Endodermal cell (in vitro differentiated cells): ENCODE data around the gene GNG12. TPM values are rescaled to one million over a fixed set of nuclear protein-coding genes. Genes with fewer than 3 reads are reported as not detected.

Source experiments
- DNase-seq: peaks from one replicate; pipeline ENCODE4 v3.0.0-alpha.2; 2017
- H3K27ac ChIP-seq: 2 replicates; pipeline ENCODE4 v1.5.1; 2013; ENCODE audit warnings: mild to moderate bottlenecking, low read depth, low read length, moderate library complexity
- H3K27me3 ChIP-seq: 2 replicates; pipeline ENCODE4 v1.6.1; 2013; ENCODE audit warnings: mild to moderate bottlenecking, low read length, moderate library complexity; ENCODE audit not compliant: insufficient read depth, control insufficient read depth, poor library complexity, severe bottlenecking
- H3K36me3 ChIP-seq: 2 replicates; pipeline ENCODE4 v1.7.0; 2013; ENCODE audit warnings: mild to moderate bottlenecking, low read length, moderate library complexity; ENCODE audit not compliant: control insufficient read depth, insufficient read depth
- H3K4me1 ChIP-seq: one replicate; pipeline ENCODE4 v1.7.0; 2013; ENCODE audit warnings: low read length; ENCODE audit not compliant: control insufficient read depth, insufficient read depth
- H3K4me3 ChIP-seq: 2 replicates; pipeline ENCODE4 v1.5.1; 2013; ENCODE audit warnings: mild to moderate bottlenecking, low read length, moderate library complexity
- H3K9ac ChIP-seq: 2 replicates; pipeline ENCODE4 v1.6.1; 2013; ENCODE audit warnings: mild to moderate bottlenecking, low read length, moderate library complexity; ENCODE audit not compliant: poor library complexity, severe bottlenecking; ENCODE audit errors: extremely low read depth
- H3K9me3 ChIP-seq: 2 replicates; pipeline ENCODE4 v1.6.1; 2013; ENCODE audit warnings: mild to moderate bottlenecking, low read length, moderate library complexity; ENCODE audit not compliant: control insufficient read depth
- H3K27ac Mint-ChIP-seq: 2 replicates; pipeline ENCODE4 v1.8.0; 2020; ENCODE audit warnings: mixed read lengths
- H3K27me3 Mint-ChIP-seq: 2 replicates; pipeline ENCODE4 v1.8.0; 2021; ENCODE audit warnings: mild to moderate bottlenecking, mixed read lengths; ENCODE audit not compliant: insufficient read depth
- H3K36me3 Mint-ChIP-seq: 2 replicates; pipeline ENCODE4 v1.8.0; 2020; ENCODE audit warnings: low read depth, mixed read lengths
- H3K4me1 Mint-ChIP-seq: 2 replicates; pipeline ENCODE4 v1.8.0; 2020; ENCODE audit warnings: mixed read lengths
- H3K4me3 Mint-ChIP-seq: 2 replicates; pipeline ENCODE4 v1.8.0; 2020; ENCODE audit warnings: mild to moderate bottlenecking, moderate library complexity, mixed read lengths
- H3K9me3 Mint-ChIP-seq: 2 replicates; pipeline ENCODE4 v1.8.0; 2020; ENCODE audit warnings: mild to moderate bottlenecking, mixed read lengths
- WGBS, 2 experiments: methylation state at CpG; one replicate each; pipeline versions ENCODE4 v1.1.5 to v1.1.7; 2013; ENCODE audit warnings: missing lambda C conversion rate in 2 of 2, mixed read lengths in 1 of 2; ENCODE audit not compliant: insufficient coverage in 1 of 2, insufficient read length in 1 of 2; 5-methylcytosine and 5-hydroxymethylcytosine counted together
- total RNA-seq, 2 donors: library from RNA; stranded (reverse); fragmentation: NEBNext Ultra II Directional in 1 of 2; extraction: Animal tissue kit (Norgen Biotek cat#: 25700) in 1 of 2; gene quantifications; 2 replicates in 1 of 2; 3 replicates in 1 of 2; pipeline ENCODE4 v1.2.1, GENCODE V29; 2021
- TF ChIP-seq, protein P1 (sequence below): fragments of 200-600 bp; sonication (generic); conservative IDR thresholded peaks from 2 replicates; pipeline ENCODE4 v1.5.0; 2021; ENCODE audit warnings: antibody characterized with exemption, mild to moderate bottlenecking

The GNG12 gene
- total RNA-seq, 2 donors from 2014 or later = 7.7 to 9.2 TPM

DNA sequence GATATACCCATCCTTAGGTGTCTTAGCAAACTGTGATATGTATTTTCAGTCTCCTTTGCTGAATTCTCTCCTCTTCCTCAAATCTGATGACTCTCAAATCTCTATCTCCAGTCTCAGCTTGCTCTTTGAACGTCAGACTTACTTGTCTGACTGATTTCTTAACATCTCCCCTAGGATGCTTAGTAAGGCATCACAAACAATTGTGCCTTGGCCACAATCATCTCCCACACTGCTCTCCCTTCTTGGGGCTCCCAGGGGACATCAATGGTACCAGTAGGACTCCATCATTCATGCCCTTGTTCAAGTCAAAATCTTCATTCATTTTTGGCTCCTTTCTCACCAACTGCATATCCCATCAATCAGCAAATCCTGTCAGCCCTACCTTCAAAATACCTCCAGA is 42.0 kb downstream of the GNG12 start:
- H3K9me3 Mint-ChIP-seq = no peaks in the 10 kb centered on the region
- Histone ChIP-seq H3K27me3 (no peaks in the 10 kb centered on the region), H3K4me3 (no peak overlapping the region), H3K9me3 (no peaks in the 10 kb centered on the region), H3K9ac (no peak overlapping the region), H3K27ac (no peak overlapping the region), H3K36me3 (no peaks in the 10 kb centered on the region), H3K4me1 (no peaks in the 10 kb centered on the region)
- DNase-seq = no peak
- H3K36me3 Mint-ChIP-seq = no peaks in the 10 kb centered on the region
- no peak overlapping the region for H3K4me3 Mint-ChIP-seq
- H3K27ac Mint-ChIP-seq = no peak overlapping the region
- H3K27me3 Mint-ChIP-seq = no peaks in the 10 kb centered on the region
- 55 to 63% methylated on average over 1 of the region's 1 CpG for WGBS, 2 experiments
- H3K4me1 Mint-ChIP-seq = peaks cover 14% of the 10 kb centered on the region
- TF ChIP-seq, protein P1, sequence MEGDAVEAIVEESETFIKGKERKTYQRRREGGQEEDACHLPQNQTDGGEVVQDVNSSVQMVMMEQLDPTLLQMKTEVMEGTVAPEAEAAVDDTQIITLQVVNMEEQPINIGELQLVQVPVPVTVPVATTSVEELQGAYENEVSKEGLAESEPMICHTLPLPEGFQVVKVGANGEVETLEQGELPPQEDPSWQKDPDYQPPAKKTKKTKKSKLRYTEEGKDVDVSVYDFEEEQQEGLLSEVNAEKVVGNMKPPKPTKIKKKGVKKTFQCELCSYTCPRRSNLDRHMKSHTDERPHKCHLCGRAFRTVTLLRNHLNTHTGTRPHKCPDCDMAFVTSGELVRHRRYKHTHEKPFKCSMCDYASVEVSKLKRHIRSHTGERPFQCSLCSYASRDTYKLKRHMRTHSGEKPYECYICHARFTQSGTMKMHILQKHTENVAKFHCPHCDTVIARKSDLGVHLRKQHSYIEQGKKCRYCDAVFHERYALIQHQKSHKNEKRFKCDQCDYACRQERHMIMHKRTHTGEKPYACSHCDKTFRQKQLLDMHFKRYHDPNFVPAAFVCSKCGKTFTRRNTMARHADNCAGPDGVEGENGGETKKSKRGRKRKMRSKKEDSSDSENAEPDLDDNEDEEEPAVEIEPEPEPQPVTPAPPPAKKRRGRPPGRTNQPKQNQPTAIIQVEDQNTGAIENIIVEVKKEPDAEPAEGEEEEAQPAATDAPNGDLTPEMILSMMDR = no peak

DNA sequence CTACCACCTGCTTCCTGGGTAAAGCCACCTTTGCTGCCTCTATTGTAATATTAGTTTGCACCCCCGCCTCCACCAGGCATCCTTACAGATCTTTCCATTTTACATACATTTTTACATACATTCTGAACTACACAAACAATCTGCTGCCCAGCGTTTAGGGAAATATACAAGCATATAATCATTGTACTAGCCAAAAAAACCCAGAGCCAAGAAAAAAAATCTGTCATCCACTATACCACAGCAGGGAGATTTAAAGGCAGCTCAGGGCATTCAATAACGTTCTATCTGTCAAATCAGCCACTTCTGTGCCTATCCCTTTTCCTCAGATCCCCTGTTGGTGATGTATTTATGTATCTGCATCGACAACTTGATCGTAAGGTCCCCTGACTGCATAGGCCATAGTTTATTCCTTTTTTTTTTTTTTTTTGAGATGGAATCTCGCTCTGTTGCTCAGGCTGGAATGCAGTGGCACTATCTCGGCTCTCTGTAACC is 43.0 kb downstream of the GNG12 start:
- Histone ChIP-seq H3K9ac (no peak overlapping the region), H3K9me3 (no peaks in the 10 kb centered on the region), H3K4me1 (no peaks in the 10 kb centered on the region), H3K4me3 (no peak overlapping the region), H3K27ac (no peak overlapping the region), H3K27me3 (no peaks in the 10 kb centered on the region), H3K36me3 (no peaks in the 10 kb centered on the region)
- Mint-ChIP-seq H3K27ac (no peak overlapping the region), H3K27me3 (no peaks in the 10 kb centered on the region), H3K4me1 (peaks cover 14% of the 10 kb centered on the region), H3K4me3 (no peak overlapping the region), H3K9me3 (no peaks in the 10 kb centered on the region), H3K36me3 (no peaks in the 10 kb centered on the region)
- no peak for DNase-seq
- TF ChIP-seq, protein P1 = no peak
- 82 to 94% methylated on average over 5 to 7 of the region's 7 CpGs for WGBS, 2 experiments

DNA sequence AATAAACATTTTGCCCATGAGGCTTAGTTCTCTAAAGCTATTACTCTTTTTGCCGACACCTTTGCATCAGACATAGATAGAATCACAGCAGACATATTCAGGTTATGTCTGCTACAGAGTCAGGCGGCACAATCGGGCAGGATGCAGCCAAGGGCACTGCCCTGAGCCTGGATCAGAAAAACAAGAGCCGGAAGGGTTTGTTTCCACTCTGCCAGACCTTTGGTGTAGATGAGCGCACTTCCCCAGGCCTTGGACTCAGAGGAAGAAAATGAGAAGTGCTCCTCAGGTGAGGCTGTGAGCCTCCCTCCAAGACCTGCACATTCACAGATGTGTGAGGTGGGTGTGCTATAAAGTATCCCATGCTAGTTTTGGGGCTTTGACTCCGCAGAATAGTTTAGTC is 43.7 kb downstream of the GNG12 start:
- 92 to 94% methylated on average over 5 to 6 of the region's 6 CpGs for WGBS, 2 experiments
- Histone ChIP-seq H3K4me3 (no peak overlapping the region), H3K4me1 (no peaks in the 10 kb centered on the region), H3K36me3 (no peaks in the 10 kb centered on the region), H3K9me3 (no peaks in the 10 kb centered on the region), H3K27ac (no peak overlapping the region), H3K9ac (no peak overlapping the region), H3K27me3 (no peaks in the 10 kb centered on the region)
- Mint-ChIP-seq H3K9me3 (no peaks in the 10 kb centered on the region), H3K36me3 (no peaks in the 10 kb centered on the region), H3K4me3 (no peak overlapping the region), H3K4me1 (peaks cover 14% of the 10 kb centered on the region), H3K27me3 (no peaks in the 10 kb centered on the region), H3K27ac (no peak overlapping the region)
- no peak for DNase-seq
- TF ChIP-seq, protein P1 = no peak
